OCI-LY1 (cell line): ENCODE measurements around the gene CENPX.

ENCODE experiments used
- EZH2 ChIP-seq: fragments of 200-600 bp; sonication (generic), shearing (Covaris generic); IDR thresholded peaks from 2 replicates; pipeline ENCODE4 v1.8.0; 2017; ENCODE audit warnings: borderline replicate concordance, mixed run types, mild to moderate bottlenecking, antibody characterized with exemption, low read length, moderate library complexity, mixed read lengths
- TF ChIP-seq, protein P1 (sequence below): fragments of 200-600 bp; sonication (generic), shearing (Covaris generic); IDR thresholded peaks from 2 replicates; pipeline ENCODE4 v1.5.1; 2017; ENCODE audit warnings: mild to moderate bottlenecking, antibody characterized with exemption, low read length, moderate library complexity, mixed read lengths

- TF ChIP-seq, protein P1, sequence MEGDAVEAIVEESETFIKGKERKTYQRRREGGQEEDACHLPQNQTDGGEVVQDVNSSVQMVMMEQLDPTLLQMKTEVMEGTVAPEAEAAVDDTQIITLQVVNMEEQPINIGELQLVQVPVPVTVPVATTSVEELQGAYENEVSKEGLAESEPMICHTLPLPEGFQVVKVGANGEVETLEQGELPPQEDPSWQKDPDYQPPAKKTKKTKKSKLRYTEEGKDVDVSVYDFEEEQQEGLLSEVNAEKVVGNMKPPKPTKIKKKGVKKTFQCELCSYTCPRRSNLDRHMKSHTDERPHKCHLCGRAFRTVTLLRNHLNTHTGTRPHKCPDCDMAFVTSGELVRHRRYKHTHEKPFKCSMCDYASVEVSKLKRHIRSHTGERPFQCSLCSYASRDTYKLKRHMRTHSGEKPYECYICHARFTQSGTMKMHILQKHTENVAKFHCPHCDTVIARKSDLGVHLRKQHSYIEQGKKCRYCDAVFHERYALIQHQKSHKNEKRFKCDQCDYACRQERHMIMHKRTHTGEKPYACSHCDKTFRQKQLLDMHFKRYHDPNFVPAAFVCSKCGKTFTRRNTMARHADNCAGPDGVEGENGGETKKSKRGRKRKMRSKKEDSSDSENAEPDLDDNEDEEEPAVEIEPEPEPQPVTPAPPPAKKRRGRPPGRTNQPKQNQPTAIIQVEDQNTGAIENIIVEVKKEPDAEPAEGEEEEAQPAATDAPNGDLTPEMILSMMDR: no peak
- no peak for TF ChIP-seq EZH2
These were observed 30.5 kb upstream of the CENPX start for GRCh38 chr17:82053130-82053529.
